ENCODE measurements around the gene CEP112. TPM values are rescaled to one million over a fixed set of nuclear protein-coding genes. Genes with fewer than 3 reads are reported as not detected.

The CEP112 gene
- total RNA-seq, 1 donor from 2014 or later, result 9.5 TPM

- Mint-ChIP-seq H3K27me3 (ENCODE audit: unreplicated experiment) (no peaks in the 10 kb centered on the region), H3K4me1 (ENCODE audit: unreplicated experiment) (peaks cover 10% of the 10 kb centered on the region), H3K4me3 (ENCODE audit: unreplicated experiment) (no peak overlapping the region), H3K27ac (ENCODE audit: unreplicated experiment) (no peak overlapping the region), H3K36me3 (ENCODE audit: unreplicated experiment) (no peaks in the 10 kb centered on the region), H3K9me3 (ENCODE audit: unreplicated experiment) (peaks cover under 1% of the 10 kb centered on the region)
- TF ChIP-seq CTCF (IDR thresholded peaks at IDR 0.05), result no peak
- DNase-seq (ENCODE audit: extremely low spot score, unreplicated experiment), result no peak
Observed at GRCh38 chr17:65853816-65854215, 338.1 kb downstream of the CEP112 start.

- Mint-ChIP-seq H3K27ac (ENCODE audit: unreplicated experiment) (no peak overlapping the region), H3K4me3 (ENCODE audit: unreplicated experiment) (no peak overlapping the region), H3K27me3 (ENCODE audit: unreplicated experiment) (no peaks in the 10 kb centered on the region), H3K9me3 (ENCODE audit: unreplicated experiment) (peaks cover 9% of the 10 kb centered on the region), H3K36me3 (ENCODE audit: unreplicated experiment) (peaks cover 7% of the 10 kb centered on the region), H3K4me1 (ENCODE audit: unreplicated experiment) (peaks cover 17% of the 10 kb centered on the region)
- TF ChIP-seq CTCF (IDR thresholded peaks at IDR 0.05), result no peak
- DNase-seq (ENCODE audit: extremely low spot score, unreplicated experiment), result no peak
Observed at GRCh38 chr17:65852911-65853310, 339.0 kb downstream of the CEP112 start.

GRCh38 chr17:65851965-65852736, 339.8 kb downstream of the CEP112 start:
- Mint-ChIP-seq H3K9me3 (ENCODE audit: unreplicated experiment) (peaks cover 9% of the 10 kb centered on the region), H3K4me1 (ENCODE audit: unreplicated experiment) (peaks cover 14% of the 10 kb centered on the region), H3K4me3 (ENCODE audit: unreplicated experiment) (no peak overlapping the region), H3K36me3 (ENCODE audit: unreplicated experiment) (peaks cover 10% of the 10 kb centered on the region), H3K27me3 (ENCODE audit: unreplicated experiment) (no peaks in the 10 kb centered on the region), H3K27ac (ENCODE audit: unreplicated experiment) (no peak overlapping the region)
- TF ChIP-seq CTCF (IDR thresholded peaks at IDR 0.05), result no peak
- DNase-seq (ENCODE audit: extremely low spot score, unreplicated experiment), result no peak

- TF ChIP-seq CTCF (IDR thresholded peaks at IDR 0.05), result no peak
- Mint-ChIP-seq H3K4me3 (ENCODE audit: unreplicated experiment) (no peak overlapping the region), H3K36me3 (ENCODE audit: unreplicated experiment) (peaks cover 12% of the 10 kb centered on the region), H3K27me3 (ENCODE audit: unreplicated experiment) (no peaks in the 10 kb centered on the region), H3K4me1 (ENCODE audit: unreplicated experiment) (peaks cover 18% of the 10 kb centered on the region), H3K9me3 (ENCODE audit: unreplicated experiment) (peaks cover 9% of the 10 kb centered on the region), H3K27ac (ENCODE audit: unreplicated experiment) (no peak overlapping the region)
- no peak for DNase-seq (ENCODE audit: extremely low spot score, unreplicated experiment)
Observed at GRCh38 chr17:65850486-65850885, 341.4 kb downstream of the CEP112 start.

- H3K4me3 Mint-ChIP-seq (ENCODE audit: unreplicated experiment), result no peak overlapping the region
- H3K9me3 Mint-ChIP-seq (ENCODE audit: unreplicated experiment), result peaks cover 9% of the 10 kb centered on the region
- H3K4me1 Mint-ChIP-seq (ENCODE audit: unreplicated experiment), result peaks cover 18% of the 10 kb centered on the region
- no peak for TF ChIP-seq CTCF (IDR thresholded peaks at IDR 0.05)
- H3K27ac Mint-ChIP-seq (ENCODE audit: unreplicated experiment), result peak overlapping the region; percentile 27
- no peaks in the 10 kb centered on the region for H3K27me3 Mint-ChIP-seq (ENCODE audit: unreplicated experiment)
- peaks cover 13% of the 10 kb centered on the region for H3K36me3 Mint-ChIP-seq (ENCODE audit: unreplicated experiment)
- DNase-seq (ENCODE audit: extremely low spot score, unreplicated experiment), result no peak
Observed at GRCh38 chr17:65848751-65849150, 343.2 kb downstream of the CEP112 start.

All from osteocyte (in vitro differentiated cells).